Fibroblast of the conjunctiva (primary cell): Measurements from ENCODE around the gene BNIP5.
A peak's percentile ranks its signal among the peaks of the same experiment; 100 is the strongest.
"Not testable (repeated sequence)": the region's sequence is repeated elsewhere in the genome, so short reads cannot be mapped to it uniquely, and the experiment has no call there.

Experiments
- DNase-seq: peaks from one replicate; pipeline ENCODE4 v3.0.0-alpha.2; 2010; ENCODE audit warnings: low read depth

BNIP5 gene

DNA sequence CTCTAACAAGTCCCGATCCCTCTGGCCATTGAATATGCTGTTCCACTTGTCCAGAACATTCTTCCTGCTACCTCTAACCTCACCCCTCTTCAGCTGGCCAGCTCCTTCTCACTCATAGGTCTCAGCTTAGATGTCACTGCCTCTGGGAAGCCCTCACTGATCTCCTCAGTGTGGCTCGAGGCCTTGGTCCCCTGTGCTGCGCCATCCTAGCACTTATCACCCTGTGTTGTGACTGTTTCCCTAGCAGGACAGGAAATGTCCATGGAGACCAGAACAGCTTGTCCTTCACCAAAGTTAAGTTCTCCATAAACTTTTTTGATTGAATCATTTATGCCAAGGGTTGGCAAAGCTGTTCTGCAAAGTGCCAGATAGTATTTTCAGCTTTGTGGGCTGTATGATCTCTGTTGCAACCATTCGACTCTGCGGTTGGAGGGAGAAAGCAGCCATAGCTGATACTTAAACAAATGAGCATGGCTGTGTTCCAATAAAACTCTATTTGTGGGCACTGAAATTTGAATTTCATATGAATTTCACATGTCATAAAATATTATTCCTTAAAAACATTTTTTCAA lies 6.5 kb upstream of the BNIP5 start:
- DNase-seq = no peak

DNA sequence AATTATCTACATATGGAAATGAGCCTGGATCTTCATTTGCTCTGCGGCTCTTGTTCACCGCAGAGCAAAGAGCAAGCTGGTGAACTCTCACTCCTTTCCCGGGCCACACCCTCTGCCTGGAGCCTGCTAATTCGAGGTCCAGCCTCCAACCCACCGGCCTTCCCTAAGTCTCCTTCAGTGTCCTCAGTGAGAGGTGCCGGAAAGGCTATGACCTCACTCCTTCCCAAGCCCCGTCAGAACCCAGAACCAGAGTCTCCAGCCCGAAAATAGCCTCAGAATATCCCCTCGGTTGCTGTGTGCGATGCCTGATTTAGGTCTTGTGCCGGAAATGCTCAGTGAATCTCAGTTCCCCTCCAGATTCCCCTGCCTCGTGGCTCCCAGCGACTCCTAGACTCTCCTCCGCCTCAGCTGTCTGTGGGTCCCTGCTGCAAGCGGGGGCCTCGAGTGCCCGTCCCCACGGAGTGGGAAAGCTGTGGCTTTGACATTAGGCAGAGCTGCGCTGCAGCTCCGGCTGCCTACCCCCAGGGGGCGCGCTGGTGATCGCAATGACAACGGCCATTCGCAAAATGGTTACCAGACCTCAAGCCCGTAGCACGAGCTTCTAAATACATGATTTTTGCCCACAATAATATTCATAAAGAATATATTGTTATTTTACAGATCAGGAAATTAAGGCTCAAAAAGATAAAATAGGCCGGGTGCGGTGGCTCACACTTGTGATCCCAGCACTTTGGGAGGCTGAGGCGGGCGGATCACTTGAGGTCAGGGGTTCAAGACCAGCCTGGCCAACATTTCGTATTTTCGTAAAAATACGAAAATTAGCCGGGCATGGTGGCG lies 4.1 kb upstream of the BNIP5 start:
- DNase-seq = peak; percentile 36

GRCh38 chr6:36340306-36340617 lies 3.6 kb upstream of the BNIP5 start:
- no peak for DNase-seq

- DNase-seq = no peak
These were observed 2.5 kb upstream of the BNIP5 start for GRCh38 chr6:36339146-36339545.

- not testable (repeated sequence) for DNase-seq
These were observed 1.5 kb upstream of the BNIP5 start for GRCh38 chr6:36338223-36338622.

GRCh38 chr6:36337814-36338213 lies 1.1 kb upstream of the BNIP5 start:
- DNase-seq = no peak

DNA sequence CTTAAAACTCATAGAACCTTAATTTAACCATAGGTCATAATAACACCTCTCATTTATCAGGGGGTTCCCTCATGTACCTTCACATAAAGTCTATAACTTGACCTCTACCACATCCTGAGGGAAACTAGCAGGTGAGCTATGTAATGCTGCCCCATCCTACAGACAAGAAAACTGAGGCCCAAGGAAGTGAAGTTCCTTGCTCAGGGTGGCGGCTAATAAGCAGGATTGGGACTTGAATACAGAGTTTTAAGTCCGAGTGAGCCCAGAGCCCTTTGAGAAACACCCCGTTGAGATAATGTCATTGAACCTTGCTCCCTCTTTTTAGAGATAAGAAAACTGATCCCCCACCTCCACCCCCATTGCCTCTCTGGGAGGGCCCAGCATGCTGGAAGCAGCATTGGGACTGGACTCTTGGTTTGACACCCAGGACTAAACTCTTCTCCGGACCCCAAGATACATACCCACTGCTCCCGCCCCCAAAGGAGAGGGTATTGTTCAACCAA lies 429 bp downstream of the BNIP5 start:
- DNase-seq = no peak

- no peak for DNase-seq
These were observed 1.1 kb downstream of the BNIP5 start for GRCh38 chr6:36335465-36336207.

DNA sequence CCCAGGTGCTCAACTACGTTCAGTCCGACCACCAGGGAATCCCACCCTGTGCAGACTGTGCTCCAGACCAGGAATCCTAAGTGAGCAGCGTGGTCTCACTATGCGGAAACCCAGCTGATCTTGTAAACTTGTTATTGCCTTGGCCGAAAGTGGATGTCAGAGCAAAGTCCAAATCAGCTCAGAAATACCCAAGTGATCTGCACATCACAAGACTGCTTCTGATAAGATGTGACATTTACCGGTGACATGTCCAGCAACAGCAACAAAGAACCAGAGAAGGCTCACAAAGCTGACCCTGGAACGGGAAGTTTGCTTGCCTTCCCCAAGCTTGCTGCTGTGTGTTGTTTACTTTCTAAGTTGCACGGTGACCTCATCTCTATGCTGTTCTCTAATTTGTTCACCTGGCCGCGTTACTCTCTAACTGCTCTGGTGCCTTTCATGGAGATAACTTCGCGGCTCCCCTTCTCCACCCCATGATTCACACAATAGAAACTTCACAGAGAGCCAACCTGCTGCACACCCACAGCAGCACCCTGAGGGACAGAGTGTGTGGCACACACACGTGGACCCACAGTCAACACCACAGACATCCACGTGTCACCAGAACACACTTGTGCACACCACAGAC lies 1.7 kb downstream of the BNIP5 start:
- DNase-seq = no peak

DNA sequence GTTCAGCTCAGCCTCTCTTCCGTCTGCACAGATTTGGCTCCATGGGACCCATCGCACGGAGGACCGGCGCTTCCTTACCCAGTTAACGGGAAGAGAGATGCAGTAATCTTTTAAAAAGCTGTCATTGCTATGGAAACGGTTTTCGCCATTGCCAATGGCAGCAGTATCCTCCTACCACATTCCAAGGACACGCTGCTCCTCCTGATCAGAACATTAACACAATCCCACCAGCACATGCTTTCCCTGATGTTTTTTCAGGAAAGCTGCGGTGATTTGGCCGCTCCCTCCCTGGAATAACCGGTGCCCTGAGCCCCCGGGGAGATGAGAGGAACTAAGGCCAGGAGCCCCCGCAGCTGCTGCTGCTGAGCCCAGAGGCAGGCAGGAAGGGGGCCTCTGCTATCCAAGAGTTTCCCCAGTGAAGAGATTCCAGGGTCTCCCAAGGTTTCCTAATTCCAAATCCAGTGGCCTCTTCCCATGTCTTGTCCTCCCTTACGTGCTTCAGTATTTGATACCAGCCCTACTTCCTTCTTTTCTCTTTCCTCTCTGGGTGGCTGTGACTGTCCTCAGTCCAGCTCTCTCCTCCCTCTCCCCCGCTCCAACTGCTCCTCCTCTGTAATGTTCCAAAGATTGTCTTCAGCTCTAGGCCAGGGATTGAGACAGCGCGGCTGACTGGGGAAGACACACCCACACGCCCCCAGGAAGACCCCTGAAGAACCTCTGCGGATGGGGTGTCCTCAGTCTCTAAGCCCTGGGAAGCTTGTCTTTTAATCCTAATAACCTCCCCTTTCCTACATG lies 2.6 kb downstream of the BNIP5 start:
- no peak for DNase-seq

DNA sequence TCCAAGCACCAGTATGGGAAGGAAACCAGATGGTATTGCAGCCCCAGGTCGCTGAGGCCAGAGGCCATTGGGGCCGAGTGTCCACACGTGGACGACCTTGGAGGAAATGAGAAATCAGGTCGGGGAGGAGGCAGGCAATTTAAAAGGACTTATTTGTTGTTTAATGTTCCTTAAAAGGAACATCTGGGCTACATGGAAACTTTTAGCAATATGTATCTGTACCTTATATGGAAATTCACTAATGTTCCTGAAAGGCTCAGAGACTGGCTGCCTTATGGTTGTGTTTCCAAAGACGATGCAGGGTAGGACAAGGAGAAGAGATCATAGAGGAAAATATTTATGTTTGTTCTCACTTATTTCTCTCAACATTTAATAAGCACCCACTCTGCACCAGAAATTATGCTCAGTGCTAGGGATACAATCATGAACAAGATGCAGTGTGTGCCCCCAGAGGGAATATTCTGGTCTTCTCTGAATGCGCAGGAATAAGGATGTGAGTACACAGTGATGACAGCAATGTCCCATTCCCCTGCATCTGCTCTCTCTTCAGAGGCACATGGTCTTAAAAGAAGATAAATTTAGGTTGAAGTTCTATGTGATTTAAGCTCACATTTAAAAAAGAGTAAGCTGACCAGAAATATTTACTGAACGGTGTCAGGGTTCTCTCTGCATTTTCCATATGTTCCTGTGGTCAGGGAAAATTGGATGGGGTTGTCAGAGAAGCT lies 3.4 kb downstream of the BNIP5 start:
- DNase-seq = no peak

DNA sequence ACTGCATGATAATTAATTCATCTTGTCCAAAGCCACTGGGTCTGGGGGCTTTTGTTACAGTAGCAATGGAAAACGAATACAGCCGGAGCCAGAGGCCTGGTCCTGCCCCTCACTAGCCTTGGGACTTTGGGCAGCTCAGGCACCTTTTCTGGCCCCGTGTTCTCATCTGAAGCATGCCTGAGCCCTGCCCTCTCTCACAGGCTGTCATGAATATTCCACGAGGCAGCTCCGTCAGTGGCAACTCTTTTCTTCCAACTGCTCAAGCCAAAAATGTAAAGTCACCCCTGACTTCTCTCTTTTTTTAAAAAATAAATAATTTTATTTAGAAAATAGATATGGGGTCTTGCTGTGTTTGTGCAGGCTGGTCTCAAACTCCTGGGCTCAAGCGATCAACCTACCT lies 5.3 kb downstream of the BNIP5 start:
- DNase-seq = no peak

DNA sequence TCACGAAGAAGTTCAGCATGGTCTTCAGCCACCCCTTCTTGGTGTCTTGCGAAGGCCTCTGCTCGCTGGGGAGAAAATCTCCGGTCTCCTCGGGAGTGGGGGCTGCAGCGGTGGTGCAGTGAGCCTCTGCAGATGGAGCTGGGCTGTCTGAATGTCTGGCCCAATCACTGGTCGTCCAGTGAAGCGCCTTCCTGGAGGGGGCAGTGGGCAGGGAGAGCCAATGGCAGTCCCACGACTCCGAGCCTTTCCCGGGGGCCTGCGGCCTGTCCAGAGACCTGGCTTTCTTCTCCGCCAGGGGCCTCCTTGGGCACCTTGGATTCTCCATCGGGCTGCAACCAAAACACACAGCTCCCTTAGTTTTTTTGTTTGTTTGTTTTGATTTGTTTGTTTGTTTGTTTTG lies 6.3 kb downstream of the BNIP5 start:
- no peak for DNase-seq

DNA sequence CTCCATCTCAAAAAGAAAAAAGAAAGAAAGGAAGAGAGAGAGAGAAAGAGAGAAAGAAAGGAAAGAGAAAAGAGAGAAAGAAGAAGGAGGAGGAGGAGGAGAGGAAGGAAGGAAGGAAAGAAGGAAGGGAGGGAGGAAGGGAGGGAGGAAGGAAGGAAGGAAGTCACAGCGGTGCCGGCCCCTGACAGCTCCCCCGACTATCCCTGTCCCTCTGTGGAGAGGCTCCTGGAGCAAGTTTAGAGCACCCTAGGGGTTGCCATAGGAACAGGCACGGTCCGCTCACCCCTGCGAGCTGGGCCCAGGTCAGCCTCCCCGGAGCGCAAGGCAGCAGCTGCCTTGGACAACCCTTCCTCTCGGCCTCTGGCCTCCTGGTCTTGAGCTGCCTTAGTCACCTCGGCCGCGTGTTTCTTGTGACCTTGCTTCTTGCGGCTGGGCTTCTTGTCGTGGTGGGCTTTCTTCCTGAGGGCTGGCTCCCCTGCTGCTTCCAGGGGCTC lies 6.8 kb downstream of the BNIP5 start:
- no peak for DNase-seq

DNA sequence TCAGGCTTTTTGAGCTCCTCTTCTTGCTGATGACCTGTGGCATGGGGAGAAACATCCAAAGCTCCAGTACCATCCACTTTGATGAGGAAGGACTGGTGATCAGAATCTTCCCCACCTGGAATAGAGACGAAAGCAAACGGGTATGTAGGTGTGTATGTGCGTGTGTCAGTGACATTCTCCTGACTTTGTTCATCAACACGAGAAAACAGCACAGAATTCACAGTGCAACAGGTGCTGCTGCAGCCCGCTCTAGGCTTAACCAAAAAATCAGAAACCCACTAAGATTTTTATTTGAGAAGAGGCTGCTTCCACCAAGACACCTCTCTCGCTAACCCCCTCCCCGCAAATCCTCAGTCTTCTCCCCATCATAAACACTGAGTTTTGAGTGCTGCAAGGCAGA lies 8.1 kb downstream of the BNIP5 start:
- DNase-seq = no peak

GRCh38 chr6:36327919-36328236 lies 8.8 kb downstream of the BNIP5 start:
- DNase-seq = no peak

DNA sequence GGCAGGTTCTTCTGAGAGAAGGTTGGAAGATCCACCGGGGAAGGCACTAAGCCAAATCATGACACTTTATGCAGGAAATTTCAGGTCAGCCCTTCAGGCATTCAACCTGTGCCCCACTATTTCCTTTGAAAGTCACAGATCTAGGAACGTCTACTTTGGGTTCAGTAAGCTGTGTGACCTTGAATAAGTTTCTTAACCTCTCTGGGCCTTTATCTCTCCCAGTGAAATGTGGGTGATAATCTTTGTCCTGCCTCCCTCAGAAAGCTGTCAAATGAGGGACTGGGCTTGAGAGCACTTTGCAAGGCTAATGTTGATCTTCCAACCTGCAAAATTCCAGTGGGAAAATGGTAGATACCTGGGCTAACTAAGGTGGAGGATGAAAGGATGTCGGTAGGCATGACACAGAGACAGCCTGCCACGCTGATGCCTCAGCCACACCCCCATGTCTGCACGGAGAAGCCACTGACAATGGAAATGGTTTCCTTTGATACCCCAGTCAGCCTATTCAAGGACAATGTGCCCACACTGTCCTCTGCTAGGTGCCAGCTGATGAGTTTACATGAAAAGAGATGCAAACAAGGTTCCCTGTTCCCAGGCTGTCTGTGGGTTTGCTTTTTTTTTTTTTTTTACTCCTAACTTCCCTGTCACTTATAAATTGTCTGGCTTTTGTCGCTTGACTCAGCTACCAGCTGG lies 9.3 kb downstream of the BNIP5 start:
- DNase-seq = no peak

DNA sequence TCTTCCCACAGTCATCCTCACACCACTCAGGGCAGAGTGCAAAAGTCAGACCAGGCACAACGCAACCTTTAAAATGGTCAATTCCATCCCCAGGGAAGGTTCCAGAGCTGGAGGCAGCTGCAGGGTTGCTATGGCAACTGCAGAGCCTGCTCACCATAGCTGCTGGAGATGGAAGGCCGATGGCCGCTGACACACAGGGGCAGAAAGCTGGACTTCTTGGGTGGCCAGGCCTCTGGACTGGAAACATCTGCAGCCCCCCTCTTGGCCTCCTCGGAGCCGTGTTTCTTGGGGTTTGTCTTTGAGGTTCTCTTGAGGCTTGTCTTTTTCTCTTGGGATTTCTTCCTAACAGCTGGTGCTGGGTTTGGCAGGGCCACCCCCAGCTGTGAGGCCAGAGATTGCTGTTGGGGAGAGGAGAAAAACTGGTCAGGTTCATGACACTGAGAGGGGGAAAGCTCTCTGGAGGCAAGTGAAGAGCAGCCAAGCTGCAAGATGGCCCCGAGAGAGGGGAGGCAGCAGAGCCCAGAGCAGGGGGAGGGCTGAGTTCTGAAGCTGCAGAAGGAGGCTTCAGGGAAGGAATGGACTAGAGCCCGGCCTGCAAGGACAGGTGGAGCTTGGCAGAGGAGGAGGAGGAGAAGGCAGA lies 10.2 kb downstream of the BNIP5 start:
- DNase-seq = no peak

GRCh38 chr6:36324715-36325114 lies 12.0 kb downstream of the BNIP5 start:
- DNase-seq = no peak

GRCh38 chr6:36324191-36324590 lies 12.5 kb downstream of the BNIP5 start:
- DNase-seq = no peak
